GM18498 (cell line): ENCODE measurements around the gene HMCN1.

Experiments used
- ATAC-seq: cut with Tn5 transposase; IDR thresholded peaks from one replicate; pipeline ENCODE4 v1.9.1; 2021; ENCODE audit warnings: mild to moderate bottlenecking, moderate library complexity; ENCODE audit not compliant: unreplicated experiment

The HMCN1 gene

DNA sequence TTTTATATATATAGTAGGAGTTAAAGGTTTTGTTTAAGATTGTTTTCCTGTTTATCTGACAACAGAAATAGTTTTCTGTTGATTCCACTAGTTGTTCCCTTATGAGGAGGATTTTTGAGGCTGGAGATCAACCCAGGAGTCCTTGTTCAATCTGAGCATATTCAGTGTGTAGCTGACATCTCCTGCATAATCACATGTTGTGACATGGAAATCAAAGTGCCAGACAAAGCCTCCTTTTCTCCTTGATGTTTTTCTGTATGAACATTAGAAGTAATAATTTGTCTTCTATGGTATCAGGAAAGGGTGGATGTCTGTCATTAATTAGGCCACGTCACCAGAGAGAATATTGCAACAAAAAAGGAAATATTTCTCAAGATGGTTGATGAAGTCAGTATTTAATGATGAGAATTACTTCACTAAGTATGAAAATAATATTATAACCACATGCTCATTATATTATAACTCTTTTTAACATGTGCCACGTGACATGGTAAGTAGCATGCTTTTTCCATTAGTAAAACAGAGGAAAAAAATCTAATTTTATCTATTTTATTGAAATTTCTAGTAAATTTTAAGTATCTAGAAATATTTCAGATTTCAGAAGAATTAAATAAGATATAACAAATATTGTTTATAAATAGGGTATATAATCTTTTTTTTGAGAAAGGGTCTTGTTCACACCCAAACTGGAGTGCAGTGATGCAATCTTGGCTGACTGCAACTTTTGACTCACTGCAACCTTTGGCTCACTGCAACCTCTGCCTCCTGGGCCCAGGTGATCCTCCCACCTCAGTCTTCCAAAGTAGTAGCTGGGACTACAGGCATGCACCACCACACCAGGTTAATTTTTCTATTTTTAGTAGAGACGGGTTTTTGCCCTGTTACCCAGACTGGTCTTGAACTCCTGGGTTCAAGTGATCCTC lies 223.5 kb downstream of the HMCN1 start:
- ATAC-seq = no peak

DNA sequence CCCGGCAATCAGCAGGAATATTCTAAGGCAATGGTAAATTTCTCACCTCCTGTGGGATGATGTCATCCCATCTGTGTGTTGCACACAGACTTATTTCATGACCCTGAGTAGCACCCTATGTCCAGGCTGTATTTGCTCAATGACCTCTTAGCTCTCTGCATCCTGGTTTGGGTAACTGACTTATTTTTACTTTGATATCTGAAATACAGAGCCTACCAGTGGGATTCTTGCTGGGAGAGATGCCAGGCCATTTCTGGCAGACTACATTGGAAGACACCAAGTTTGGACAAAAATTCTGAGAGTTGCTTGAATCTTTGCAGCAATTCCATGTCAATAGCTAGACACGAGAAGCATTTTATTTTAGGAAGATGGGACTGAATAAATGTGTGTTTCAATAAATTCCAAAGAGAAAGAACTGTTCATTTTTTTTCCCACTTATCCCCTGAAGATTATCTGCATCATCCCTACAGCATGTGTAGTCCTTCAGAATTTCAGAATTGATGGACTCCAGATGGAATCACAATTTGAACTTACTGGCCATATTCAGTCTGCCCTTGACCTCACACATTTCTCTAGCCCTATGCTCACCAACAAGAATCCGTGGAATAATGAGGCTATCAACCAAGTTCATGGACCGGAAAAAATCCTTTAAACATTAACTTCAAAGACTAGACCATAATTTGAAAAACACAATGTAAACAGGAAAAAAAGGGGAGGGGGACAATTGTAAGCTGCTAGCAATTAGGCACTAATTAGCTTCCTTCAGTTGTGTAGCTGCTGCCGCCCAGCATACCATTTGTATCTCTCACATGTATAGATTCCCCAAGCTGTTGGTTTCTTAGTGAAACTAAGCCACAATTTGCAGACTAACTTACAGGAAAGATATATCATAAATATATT lies 226.5 kb downstream of the HMCN1 start:
- no peak for ATAC-seq

DNA sequence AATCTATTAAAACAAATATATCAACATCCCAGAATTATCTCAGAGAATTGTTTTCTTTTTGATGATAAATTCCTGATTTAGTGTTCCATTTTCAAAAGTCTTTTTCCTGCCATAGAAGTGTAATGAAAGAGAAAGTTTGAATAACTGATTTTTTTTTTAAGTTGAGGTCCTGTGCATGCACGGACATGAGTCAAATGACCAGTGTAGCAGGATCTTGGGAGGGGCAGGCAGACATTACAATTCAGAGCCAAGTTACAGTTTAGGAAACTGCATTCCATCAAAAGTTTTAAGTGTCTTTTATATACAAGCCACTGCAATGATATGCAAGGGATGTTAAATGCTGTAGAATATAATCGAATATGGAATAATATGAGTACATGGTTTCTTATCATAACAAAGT lies 227.5 kb downstream of the HMCN1 start:
- ATAC-seq = no peak

DNA sequence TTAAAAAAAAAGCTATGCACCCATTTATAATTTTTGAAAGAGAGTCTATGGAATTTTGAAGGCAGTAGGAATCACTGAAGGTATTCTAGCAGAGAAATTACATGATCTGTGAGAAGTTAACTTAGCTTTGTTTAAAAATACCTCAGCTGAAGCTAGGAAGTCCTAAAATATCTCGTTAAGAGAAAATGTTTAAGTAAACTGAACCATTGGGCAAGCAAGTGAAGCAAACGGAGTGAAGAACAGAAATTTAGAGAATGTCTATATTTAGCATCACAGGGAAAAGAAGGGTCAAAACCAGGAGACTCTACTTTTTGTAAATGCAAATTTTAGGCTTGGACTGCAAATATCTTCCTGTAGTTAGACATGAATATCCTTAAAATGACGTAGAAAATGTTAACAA lies 230.8 kb downstream of the HMCN1 start:
- no peak for ATAC-seq

DNA sequence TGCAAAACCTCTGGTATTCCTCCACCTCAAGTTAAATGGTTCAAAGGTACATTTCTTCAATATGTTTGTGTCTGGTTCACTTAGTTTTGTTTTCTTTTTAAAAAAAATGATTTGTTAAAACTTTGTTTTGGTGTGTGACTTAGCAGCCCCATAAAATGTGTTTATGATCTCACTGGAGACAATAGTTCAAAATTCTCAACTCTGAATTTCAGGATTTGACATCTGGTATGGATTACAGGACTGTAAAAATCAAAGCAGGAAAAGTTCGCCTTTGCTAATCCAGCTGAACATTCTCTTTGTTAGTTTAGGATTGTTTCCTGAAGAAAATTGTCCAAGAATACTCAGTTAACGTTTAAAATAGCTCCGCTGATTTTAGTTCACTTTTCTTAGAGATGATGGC lies 231.7 kb downstream of the HMCN1 start:
- no peak for ATAC-seq

DNA sequence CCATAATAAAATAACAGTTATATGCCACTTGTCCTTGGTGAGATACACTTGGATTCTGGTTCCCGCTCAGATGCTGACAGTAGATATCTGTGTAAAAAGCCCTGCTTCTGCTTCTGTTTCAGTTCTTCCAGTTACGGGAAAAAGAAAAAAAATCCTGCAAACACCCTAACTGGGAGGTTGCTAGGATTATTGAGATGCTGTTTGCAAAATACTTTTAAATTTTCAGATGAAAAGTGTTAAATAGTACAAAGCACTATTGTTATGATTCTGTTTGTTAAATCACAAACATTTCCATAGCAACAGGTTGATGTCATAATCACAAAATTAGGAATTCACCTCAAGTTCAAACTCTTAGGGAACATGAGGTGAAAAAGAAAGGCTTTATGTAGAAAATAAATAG lies 232.3 kb downstream of the HMCN1 start:
- ATAC-seq = no peak

DNA sequence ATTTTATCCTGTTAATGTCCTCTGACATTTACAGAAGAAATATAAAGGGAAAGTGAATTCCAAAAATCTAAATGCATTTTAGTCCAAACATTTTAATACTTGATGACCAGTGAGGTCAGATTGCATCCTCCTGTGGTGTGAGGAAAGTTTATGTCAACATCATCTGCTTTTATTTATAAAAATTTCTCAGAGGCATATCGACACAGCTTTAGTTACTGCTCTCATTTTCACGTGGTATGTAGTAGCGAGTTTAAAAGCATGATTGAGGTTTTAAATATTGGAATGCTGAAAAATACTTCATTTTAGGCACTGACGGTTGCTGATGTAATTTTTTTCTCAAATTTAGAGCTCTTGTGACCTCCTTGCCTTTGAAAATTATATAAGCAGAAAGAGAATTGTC lies 234.8 kb downstream of the HMCN1 start:
- ATAC-seq = no peak

DNA sequence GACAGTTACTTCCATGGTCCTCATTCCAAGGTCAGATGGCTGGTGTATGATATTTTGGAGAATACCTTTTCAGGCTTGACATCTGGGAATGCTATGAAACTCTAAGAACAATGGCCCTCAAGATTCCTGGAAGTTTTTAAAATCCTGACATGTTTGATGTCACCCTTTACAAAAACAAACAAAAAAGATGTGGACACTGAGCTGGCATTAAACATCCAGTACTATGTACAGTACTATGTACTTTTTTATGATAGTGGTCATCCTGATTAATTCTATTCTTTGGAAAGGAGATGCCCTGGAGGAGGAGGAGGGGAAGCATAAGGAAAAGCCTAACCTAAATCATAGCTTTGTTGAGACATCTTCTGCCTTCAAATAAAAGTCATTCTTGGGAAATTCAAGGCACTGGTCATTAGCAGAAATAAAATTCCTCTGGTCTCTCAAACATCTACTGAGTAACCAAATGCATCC lies 235.4 kb downstream of the HMCN1 start:
- ATAC-seq = no peak

DNA sequence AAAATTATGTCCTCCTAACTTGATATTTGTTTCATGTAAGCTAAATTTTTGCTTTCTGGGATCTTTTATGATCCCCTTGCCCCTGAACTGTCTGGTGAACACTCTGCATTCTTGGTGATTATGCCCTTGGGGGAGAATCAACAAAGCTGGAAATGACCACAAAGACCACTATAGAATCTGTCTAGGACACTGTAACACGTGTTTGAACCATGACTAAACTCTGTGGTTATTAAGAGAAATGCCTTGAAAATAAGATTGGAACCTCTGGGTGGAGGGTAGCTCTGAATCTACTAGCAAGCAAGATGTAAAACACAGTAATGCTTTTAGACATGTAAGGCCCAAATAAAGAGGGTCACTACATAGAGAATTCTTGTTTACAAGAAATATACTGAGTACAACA lies 237.5 kb downstream of the HMCN1 start:
- no peak for ATAC-seq

DNA sequence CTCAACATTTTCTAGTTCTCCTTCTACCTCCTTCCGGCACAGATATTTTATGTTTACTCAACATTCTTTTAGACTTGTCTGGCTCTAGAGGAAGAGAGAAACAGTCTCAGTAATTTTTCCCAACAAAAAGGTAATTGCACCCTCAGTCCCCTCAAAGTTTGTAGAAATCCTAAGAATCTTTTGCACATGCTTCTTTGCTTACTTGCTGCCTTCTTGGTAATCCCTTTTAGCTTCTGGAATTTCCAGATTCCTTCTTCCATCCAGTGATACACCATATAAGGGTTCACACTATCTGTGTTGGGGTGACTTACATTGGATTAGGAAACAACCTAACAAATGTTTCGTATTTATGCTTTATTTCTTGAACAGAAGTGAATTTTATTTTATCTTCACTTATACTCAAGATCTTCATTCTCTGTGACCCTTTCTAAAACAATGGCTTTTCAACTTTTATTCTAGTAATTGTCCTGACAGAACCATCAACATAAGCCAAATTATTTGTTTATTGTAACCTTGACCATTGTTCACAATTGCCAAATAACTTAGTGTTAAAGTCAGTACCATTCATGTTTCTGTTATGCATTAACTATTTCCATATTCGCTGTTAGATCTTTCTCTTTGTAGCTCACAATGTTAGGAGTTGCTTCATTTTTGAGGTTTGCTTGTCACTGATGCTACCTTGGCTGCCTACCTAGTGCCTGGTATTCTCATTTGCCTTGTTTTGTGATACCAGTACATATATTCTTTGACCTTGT lies 238.1 kb downstream of the HMCN1 start:
- ATAC-seq = no peak

DNA sequence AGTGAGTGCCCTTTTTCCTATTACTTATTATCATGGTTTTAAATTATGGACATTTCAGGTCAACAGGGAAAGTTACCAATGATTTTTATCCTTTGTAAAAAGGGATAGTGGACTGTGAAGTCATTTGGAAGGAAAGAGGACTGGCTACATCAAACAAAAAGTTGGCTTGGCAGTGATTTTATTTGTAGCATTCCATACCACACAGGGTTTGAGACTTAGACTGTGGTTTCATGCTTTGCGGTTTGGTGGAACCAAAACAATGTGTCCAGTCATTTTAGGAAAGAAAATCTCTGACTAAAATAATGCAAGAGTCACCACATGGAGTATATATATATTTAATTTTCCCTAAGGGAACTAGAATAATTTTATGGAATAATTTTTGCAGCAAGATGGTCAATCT lies 239.5 kb downstream of the HMCN1 start:
- no peak for ATAC-seq

DNA sequence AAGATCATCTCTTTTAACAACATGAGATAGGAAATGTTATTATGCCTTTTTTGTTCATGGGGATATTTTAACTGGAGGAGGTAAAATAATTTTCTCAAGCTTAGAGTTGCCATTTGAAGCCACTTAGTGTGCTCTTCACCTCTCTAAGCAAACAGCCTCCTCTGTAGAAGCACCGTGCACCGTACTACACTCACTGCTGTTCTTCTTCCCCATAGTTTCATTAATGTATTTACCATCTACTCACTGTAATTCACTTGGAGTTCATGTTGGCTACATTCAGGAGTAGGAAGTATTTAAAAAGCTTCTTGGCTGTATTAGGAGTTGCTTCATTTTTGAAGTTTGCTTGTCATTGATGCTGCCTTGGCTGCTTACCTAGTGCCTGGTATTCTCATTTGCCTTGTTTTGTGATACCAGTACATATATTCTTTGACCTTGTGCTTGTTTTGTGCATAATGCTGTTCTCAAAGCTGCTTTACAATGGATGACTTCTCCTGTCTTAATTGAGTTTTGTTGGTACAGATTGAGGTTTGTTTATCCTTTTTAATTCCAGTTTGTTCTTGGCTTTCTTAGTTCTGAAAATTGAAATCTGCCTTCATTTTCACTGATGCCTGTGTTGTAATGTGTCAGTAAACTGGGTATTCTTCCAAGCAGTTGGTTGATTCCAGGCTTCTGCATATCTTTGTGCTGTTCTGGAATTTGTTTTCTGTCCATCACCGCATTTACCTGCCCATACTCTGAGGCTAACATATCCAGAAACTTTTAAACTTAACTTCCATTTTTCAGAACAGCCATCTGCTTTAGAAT lies 240.4 kb downstream of the HMCN1 start:
- no peak for ATAC-seq

DNA sequence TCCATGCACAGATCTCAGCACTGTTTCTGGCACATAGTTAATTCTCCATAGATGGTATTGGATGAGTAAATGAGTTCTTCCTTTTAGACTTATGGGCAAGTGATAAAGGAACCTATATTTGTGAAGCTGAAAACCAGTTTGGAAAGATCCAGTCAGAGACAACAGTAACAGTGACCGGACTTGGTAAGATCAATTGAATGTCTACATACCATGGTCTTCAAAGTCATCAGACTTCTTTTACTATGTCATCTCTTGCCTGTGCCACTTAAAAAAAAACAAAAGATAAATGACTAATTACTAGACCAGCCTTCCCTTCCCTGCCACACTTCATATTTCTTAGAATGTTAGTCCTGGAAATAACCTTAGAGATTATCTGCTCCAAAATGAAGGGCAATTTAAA lies 246.7 kb downstream of the HMCN1 start:
- ATAC-seq = no peak

DNA sequence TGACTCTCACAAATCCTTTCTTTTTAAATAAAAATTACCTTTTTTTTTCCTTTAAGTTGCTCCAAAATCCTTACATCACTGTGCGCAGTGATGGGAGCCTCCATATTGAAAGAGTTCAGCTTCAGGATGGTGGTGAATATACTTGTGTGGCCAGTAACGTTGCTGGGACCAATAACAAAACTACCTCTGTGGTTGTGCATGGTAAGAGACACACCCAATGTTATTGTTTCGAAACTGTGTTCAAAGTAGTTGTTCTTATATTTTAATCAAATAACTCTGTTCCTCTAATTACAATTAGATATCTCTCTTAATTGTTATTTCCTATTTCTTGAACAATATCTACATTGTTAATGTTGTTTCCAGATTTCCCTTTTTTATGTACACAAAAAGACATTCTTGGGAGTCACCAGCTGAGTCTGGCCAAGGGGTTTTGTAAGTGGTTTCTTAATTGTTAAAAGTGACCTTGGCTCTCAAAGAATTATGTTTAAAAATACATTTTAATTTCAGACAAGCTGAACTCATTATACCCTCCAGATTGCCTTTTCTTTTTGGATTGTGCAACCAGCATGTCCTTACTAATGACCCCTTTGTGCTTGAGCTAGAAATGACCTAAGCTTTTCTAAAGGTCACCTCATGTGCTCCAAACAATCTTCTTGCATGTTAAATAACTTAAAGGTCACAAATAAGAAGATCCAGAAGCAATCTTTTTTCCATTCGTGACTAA lies 250.1 kb downstream of the HMCN1 start:
- ATAC-seq = no peak

DNA sequence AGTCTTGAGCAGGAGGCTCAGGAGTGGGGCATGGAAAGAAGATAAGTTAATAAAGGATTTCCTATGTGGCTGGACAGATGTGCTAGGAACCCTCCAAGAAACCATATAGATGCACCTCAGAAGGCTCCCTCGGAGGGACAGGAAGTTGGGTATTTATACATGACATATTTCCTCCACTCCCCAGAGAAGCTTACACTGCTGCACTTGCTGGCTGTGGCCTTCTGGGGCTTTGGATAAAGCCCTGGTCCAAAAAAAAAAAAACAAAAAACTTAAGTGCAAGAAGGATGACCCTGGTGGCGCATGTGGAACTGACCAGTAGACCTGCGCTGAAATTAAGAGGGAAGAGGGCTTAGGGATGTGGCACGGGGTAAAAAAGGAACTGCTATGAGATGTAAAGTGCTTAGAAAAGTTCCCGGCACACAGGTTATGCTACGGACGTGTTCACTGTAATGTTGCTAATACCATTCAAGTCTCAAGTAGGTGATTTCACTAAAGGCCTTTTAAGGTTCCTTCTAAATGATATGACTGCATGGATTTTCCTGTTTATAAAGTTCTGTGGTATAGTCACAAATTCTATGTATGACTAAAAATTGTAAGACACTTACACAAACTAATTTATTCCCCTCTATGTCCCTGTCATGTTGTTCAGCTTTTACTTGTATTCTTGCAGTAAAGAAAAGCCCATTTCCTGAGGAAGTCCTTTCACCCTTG lies 253.6 kb downstream of the HMCN1 start:
- no peak for ATAC-seq

DNA sequence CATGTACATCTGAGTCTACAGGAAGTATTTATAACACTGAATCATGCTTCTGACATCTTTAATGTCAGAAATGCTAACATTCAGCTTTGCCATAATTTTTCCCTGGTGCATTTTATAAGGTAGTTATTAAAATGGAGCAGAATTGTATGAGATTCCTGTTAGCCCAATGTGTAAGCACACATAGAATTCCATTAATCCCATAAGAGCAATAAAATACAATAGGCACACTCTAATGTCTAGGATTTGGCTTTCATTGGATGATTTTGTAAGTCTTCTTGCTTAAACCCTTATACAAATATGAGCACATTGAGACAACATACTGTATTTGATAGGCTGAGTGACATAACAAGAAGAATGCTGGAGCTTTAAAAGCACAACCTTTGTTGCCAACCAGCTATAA lies 256.4 kb downstream of the HMCN1 start:
- no peak for ATAC-seq

DNA sequence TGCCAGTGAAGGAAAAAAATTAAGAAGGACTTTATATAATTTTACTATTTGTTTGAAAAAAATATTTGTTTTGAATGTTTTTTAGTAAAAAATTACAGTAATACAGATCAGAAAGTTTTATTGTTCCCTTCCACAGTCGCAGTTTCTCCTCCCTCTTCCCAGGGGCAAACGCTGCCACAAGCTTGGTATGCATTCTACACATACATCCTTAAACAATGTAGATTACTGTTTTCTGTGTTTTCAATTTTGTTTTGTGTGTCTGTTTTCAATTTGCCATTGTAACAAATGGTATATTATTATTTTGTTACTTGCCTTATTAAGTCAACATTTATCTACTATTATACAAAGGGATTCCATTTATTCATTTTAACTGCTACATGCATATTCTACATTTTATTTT lies 257.1 kb downstream of the HMCN1 start:
- no peak for ATAC-seq

DNA sequence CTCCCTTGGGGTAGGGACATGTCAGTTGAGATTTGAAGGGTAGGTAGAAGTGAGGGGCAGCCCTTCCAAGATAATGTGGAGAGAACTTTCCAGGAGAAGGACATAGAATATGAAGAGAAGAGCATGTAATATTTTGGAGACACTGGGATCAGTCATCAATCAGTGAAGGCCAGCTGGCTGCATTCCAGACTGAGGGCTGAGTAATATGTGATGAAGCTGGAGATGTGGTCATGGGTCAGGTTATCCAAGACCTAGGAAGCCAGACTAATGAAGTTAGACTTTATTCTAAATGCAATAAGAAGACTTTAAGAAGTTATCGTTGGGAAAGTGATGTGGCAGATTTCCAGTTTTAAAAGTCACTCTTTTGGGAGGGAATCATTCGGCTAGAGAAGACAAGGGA lies 262.0 kb downstream of the HMCN1 start:
- ATAC-seq = no peak

DNA sequence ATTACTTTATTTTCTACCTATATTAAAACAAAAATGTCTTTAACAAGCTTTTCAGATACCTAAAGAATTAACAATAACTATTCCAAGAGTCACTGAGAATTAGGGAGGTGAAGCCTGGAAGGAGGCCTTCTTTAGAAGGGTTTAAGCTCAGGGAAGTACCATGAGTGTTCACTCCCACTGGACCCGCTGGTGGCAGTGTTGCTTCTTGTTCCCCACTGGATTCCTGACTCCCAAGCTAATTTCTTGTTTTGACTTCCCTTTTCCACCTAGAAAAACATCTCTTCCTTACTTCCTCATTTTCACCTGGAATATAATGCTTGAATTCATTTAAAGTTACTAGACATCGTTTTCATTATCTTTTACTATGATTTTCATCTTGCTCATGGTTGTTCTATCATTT lies 264.2 kb downstream of the HMCN1 start:
- no peak for ATAC-seq
